Coronary artery (tissue), 2 donors: ENCODE data around the gene STK32B.
A peak's percentile ranks its signal among the peaks of the same experiment; 100 is the strongest.

ENCODE experiments used
- DNase-seq: peaks from one replicate; pipeline ENCODE4 v3.0.0-alpha.2; 2017; ENCODE audit warnings: low spot score
- H3K27ac ChIP-seq, 2 donors: fragments of 200-600 bp; sonication (generic); one replicate each; pipeline ENCODE4 v1.5.1; 2016 to 2019
- H3K4me3 ChIP-seq: fragments of 200-600 bp; sonication (generic); 2 replicates; pipeline ENCODE4 v1.5.1; 2016; ENCODE audit warnings: mild to moderate bottlenecking, moderate library complexity
- CTCF ChIP-seq: fragments of 200-600 bp; sonication (generic); IDR thresholded peaks from one replicate; pipeline ENCODE4 v1.5.1; 2019; ENCODE audit warnings: antibody characterized with exemption

STK32B gene

GRCh38 chr4:5355846-5356245 is 304.6 kb downstream of the STK32B start:
- TF ChIP-seq CTCF, result no peak
- DNase-seq, result no peak
- no peak overlapping the region for H3K27ac ChIP-seq
- H3K4me3 ChIP-seq, result no peak overlapping the region

GRCh38 chr4:5357870-5358269 is 306.6 kb downstream of the STK32B start:
- no peak overlapping the region for H3K27ac ChIP-seq
- DNase-seq, result no peak
- no peak for TF ChIP-seq CTCF
- H3K4me3 ChIP-seq, result no peak overlapping the region

- DNase-seq, result no peak
- no peak overlapping the region for H3K27ac ChIP-seq
Measured at GRCh38 chr4:5361968-5362367, 310.7 kb downstream of the STK32B start.

DNA sequence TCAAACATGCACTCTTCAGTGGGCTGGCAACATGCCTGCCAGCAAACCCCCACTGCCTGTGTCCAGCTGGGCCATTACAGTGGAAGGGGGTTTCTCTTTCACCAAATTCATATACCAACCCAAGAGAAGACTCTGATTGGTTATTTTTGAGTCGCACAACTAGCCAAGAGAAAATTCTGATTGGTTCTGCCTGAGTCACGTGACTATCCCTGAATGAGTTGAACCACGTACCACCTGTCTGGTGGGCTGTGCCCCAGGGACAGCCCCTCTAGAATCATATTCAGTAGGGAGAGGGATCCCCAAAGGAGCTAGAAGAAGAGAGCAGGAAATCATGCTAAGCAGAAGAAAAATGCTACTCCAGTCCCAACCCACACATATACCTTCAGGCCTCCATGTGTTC is 313.1 kb downstream of the STK32B start:
- Histone ChIP-seq H3K27ac (no peak overlapping the region), H3K4me3 (no peak overlapping the region)
- no peak for TF ChIP-seq CTCF
- no peak for DNase-seq

More at GRCh38 chr4:5361968-5362367, 310.7 kb downstream of the STK32B start:
- no peak overlapping the region for H3K4me3 ChIP-seq
- no peak for TF ChIP-seq CTCF

GRCh38 chr4:5365071-5366008 is 314.1 kb downstream of the STK32B start:
- H3K4me3 ChIP-seq, result no peak overlapping the region
- no peak overlapping the region for H3K27ac ChIP-seq
- TF ChIP-seq CTCF, result no peak
- peak; percentile 52 for DNase-seq

GRCh38 chr4:5366009-5366386 is 314.7 kb downstream of the STK32B start:
- no peak for TF ChIP-seq CTCF
- DNase-seq, result no peak

GRCh38 chr4:5366421-5366820 is 315.1 kb downstream of the STK32B start:
- Histone ChIP-seq H3K27ac (no peak overlapping the region), H3K4me3 (no peak overlapping the region)
- peak; percentile 54 for DNase-seq
- TF ChIP-seq CTCF, result no peak

More at GRCh38 chr4:5366009-5366386, 314.7 kb downstream of the STK32B start:
- Histone ChIP-seq H3K4me3 (no peak overlapping the region), H3K27ac (no peak overlapping the region)
